HCT116 (cell line): ENCODE data around the gene LRR1.

Experiments
- CEBPB ChIP-seq: IDR thresholded peaks from 2 replicates; pipeline ENCODE4 v1.6.1; 2012; ENCODE audit warnings: low read depth
- POLR2A ChIP-seq: IDR thresholded peaks from 2 replicates; pipeline ENCODE4 v1.7.0; 2011; ENCODE audit warnings: borderline replicate concordance; ENCODE audit not compliant: insufficient read depth, insufficient read length; ENCODE audit errors: extremely low read depth
- REST ChIP-seq: IDR thresholded peaks from 2 replicates; pipeline ENCODE4 v1.6.1; 2012; ENCODE audit warnings: low read depth
- TCF7L2 ChIP-seq: IDR thresholded peaks from 2 replicates; pipeline ENCODE4 v1.7.0; 2011; ENCODE audit warnings: borderline replicate concordance, inconsistent platforms; ENCODE audit not compliant: insufficient read depth, insufficient read length; ENCODE audit errors: extremely low read depth
- TF ChIP-seq, protein P1 (sequence below), 3 experiments: fragments of 200-600 bp in 1 of 3; sonication (generic) in 1 of 3; IDR thresholded peaks in 2 of 3; conservative IDR thresholded peaks in 1 of 3; 2 replicates each; pipeline ENCODE4 v1.5.1; 2012 to 2017; ENCODE audit warnings: low read depth in 2 of 3, low read length in 2 of 3, antibody characterized with exemption in 1 of 3, borderline replicate concordance in 1 of 3, control low read depth in 1 of 3, mild to moderate bottlenecking in 1 of 3, mixed read lengths in 1 of 3, mixed run types in 1 of 3, moderate library complexity in 1 of 3; ENCODE audit not compliant: insufficient read depth in 1 of 3

GRCh38 chr14:49585803-49586672 lies 12.7 kb upstream of the LRR1 start, which contains the start of gene RPS29:
- TF ChIP-seq, protein P1, sequence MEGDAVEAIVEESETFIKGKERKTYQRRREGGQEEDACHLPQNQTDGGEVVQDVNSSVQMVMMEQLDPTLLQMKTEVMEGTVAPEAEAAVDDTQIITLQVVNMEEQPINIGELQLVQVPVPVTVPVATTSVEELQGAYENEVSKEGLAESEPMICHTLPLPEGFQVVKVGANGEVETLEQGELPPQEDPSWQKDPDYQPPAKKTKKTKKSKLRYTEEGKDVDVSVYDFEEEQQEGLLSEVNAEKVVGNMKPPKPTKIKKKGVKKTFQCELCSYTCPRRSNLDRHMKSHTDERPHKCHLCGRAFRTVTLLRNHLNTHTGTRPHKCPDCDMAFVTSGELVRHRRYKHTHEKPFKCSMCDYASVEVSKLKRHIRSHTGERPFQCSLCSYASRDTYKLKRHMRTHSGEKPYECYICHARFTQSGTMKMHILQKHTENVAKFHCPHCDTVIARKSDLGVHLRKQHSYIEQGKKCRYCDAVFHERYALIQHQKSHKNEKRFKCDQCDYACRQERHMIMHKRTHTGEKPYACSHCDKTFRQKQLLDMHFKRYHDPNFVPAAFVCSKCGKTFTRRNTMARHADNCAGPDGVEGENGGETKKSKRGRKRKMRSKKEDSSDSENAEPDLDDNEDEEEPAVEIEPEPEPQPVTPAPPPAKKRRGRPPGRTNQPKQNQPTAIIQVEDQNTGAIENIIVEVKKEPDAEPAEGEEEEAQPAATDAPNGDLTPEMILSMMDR (IDR thresholded peaks at IDR 0.05 in 2 of 3, conservative IDR thresholded peaks at IDR 0.05 in 1 of 3; ENCODE audit: borderline replicate concordance in 1 of 3, insufficient read depth in 1 of 3, low read depth in 2 of 3, low read length in 2 of 3): no peak
- no peak for TF ChIP-seq TCF7L2
- TF ChIP-seq CEBPB: no peak
- no peak for TF ChIP-seq REST
- peak; percentile 93 for TF ChIP-seq POLR2A
